HG03097 (cell line): ENCODE measurements around the gene BACH2.
A peak's percentile ranks its signal among the peaks of the same experiment; 100 is the strongest.
"Not testable (repeated sequence)": the region's sequence is repeated elsewhere in the genome, so short reads cannot be mapped to it uniquely, and the experiment has no call there.

Source experiments
- ATAC-seq: cut with Tn5 transposase; IDR thresholded peaks from one replicate; pipeline ENCODE4 v1.9.1; 2021; ENCODE audit not compliant: unreplicated experiment, low FRiP score

BACH2 gene

DNA sequence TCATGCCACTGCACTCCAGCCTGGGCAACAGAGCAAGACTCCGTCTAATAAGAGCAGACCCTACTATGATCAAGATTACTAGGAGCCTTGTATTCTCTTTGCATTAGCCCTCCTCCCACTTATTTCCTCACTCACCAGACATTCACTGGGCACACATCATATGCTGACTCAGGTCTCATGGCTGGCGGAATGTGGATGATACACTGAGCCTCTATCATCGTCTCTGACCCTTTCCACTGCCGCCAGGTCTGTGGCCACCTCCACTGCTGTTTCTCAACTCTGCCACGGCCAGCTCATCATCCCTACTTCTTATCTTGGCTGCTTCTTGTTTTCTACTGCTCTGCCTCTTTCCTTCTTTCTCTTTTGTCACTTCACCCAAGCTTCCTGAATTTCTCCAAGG, 161.0 kb downstream of the BACH2 start:
- ATAC-seq: no peak

DNA sequence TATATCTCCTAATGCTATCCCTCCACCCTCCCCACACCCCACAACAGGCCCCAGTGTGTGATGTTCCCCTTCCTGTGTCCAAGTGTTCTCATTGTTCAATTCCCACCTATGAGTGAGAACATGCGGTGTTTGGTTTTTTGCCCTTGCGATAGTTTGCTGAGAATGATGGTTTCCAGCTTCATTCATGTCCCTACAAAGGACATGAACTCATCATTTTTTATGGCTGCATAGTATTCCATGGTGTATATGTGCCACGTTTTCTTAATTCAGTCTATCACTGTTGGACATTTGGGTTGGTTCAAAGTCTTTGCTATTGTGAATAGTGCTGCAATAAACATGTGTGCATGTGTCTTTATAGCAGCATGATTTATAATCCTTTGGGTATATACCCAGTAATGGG, 163.0 kb downstream of the BACH2 start:
- ATAC-seq: not testable (repeated sequence)

- no peak for ATAC-seq
These were observed 164.8 kb downstream of the BACH2 start for GRCh38 chr6:90131614-90132423.

DNA sequence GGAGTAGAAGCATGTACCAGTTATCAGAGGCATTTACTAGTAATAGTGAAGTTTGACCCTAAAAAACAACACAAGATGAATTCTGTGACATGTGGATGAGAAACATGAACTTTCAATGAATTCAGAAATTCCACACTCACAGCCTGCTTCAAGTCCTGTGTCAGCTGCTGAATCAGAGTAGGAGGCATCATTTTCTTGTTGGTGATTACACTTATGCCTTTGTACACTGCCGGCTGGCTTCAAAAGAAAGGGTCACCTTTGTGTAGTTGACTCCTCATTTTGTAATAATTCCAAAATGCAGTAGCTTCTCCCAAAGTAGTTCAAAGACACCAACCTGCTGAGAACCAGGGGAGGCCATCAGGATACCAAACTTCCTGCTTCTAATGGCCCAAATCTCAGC, 165.5 kb downstream of the BACH2 start:
- ATAC-seq: no peak

DNA sequence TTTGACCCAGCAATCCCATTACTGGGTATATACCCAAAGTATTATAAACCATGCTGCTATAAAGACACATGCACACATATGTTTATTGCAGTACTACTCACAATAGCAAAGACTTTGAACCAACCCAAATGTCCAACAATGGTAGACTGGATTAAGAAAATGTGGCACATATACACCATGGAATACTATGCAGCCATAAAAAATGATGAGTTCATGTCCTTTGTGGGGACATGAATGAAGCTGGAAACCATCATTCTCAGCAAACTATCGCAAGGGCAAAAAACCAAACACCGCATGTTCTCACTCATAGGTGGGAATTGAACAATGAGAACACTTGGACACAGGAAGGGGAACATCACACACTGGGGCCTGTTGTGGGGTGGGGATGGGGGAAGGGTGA, 168.0 kb downstream of the BACH2 start:
- not testable (repeated sequence) for ATAC-seq

GRCh38 chr6:90127595-90127994, 169.0 kb downstream of the BACH2 start:
- no peak for ATAC-seq

- ATAC-seq: no peak
These were observed 169.8 kb downstream of the BACH2 start for GRCh38 chr6:90126839-90127238.

DNA sequence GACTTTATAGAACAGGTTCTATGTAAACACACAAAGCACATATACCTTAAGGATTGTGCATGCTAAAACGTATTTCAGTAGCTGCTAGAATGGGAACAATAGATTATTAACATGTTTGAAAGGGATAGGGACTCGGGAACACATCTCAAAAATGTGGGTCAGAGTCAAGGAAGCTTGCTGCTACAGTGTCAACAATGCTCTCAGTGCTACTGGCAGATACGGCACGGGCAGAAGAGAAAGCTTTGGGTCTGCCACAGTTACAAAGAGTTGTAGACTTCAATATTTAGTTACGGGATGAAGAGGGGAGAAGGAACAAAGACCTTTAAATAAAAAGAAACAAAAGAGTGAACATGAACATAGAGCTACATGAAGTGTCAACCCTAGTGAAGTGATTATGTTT, 170.5 kb downstream of the BACH2 start:
- ATAC-seq: no peak

DNA sequence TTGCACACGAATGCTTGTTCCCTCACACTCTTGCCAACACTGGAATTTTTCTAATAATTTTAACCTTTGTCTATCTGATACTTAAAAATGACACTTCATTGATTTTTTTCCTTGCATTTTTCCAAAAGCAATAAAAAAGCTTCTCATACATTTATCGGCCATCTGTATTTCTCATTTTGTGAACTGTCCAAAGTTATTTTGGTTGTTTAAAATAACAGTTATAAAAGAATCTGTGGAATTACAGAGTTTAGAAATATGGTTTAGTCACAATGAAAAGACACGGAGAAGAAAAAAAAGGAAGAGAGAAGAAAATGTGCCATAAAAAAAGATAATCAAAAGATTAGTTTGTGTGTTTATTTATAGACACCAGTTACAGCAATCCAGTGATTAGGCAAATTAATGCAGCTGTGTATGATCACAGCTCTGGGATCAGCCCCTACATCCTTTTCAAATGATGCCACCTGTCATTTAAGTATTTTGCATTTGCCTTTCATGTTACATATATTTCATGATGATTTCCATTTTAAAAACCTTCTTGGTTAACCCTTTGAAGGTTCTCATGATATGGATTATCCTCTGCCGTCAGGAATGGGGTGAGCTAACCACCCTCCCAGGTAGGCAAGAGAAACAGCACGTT, 171.7 kb downstream of the BACH2 start:
- ATAC-seq: no peak

GRCh38 chr6:90123831-90124230, 172.8 kb downstream of the BACH2 start:
- no peak for ATAC-seq

DNA sequence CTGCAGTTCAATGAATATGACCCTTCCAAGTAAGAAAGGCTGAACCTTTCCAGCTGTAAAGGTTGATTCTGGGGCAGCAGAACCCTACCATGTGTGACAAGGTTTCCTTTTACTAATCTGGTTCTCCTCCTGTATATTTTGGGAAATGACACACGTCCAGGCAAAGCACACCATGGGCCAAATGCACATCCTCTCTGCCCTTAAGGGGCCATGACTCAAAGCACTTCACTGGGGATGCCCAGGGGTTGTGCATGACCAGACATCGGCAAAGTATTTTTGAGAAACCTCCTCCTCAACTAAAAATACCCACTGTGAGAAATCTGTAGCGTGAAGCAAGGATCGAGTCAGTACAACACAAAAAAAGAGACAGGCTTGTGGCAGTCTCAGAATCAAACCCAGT, 174.7 kb downstream of the BACH2 start:
- ATAC-seq: no peak

DNA sequence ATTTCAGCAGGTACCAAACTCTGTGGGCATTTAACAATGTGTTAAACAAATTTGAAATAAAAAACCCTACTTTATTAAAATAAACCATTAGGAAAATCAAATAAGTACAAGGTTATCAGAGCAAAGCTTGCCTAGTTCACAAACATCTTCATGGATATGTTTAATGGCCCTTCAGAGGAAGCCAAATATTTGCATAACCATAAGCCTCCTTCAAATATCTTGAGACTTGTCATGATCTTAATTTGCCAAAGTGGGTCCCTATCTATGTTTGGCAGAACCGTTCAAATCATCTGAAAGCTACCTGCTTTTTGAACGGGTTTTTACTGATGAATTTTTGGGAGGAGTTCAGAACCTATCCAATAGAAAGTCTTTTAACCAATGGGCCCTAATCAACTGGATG, 176.3 kb downstream of the BACH2 start:
- ATAC-seq: no peak

- no peak for ATAC-seq
These were observed 177.0 kb downstream of the BACH2 start for GRCh38 chr6:90119618-90120017.

DNA sequence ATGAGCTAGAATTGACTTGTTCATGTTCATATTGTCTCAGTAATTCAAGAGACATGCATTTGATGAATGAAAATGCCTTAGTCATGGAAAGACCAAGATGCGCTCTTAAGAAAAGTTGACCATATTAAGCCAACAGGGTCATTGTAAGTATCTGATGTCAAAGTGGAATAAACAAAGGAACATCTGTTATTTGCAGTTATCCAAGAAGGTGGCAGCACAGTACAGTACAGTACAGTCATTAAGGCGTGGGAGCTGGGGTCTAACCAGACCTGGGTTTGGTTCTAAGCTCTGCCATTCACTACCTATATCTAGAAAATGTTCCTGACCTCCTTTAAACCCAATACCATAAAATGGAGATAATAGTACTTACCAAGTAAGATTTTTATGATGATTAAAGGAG, 178.1 kb downstream of the BACH2 start:
- ATAC-seq: no peak

DNA sequence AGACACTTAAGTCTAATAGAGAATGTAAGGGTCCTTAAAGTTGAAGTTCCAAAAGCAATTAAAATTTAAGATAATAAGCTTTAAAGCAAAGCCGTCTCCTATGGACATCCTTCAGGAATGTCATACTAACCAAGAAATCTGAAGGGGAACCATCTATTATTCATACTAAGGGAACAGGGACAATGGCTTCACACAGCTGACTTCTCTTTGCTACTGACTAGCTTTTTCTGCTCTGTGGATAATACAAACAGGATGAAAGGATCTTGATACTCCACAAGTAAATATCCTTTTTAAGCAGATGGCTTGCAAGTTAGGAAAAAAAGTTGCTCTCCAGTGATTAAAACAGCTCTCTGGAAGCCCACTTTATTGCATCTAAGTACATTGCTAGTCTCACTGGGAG, 178.6 kb downstream of the BACH2 start:
- ATAC-seq: no peak

DNA sequence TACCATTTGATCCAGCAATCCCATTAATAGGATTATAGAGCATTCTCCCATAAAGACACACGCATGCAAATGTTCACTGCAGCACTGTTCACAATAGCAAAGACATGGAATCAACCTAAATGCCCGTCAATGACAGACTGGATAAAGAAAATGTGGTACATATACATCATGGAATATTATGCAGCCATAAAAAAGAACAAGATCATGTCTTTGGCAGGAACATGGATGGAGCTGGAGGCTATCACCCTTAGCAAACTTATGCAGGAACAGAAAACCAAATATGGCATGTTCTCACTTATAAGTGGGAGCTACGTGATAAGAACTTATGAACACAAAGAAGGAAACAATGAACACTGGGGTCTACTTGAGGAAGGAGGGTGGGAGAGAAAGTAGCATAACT, 180.5 kb downstream of the BACH2 start:
- not testable (repeated sequence) for ATAC-seq

GRCh38 chr6:90113389-90113788, 183.3 kb downstream of the BACH2 start:
- no peak for ATAC-seq

DNA sequence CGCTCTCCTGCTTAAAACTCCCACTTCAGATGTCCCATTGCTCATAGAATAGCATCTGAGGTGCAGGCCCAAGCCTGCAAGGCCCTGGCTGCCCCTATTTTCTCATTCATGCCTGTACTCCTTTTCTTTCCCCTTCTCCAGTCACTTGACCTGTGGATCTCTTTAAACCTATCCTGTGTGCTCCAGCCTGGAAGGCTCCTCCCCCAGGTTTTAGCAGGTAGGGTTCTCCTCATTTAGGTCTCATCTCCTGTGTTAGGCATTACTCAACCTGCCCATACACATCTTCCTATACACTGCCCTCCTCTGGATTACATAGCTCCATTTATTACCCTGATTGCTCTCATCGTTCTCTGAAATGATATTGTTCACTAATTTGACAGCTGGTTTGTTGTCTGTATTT, 185.3 kb downstream of the BACH2 start:
- ATAC-seq: no peak

- no peak for ATAC-seq
These were observed 185.7 kb downstream of the BACH2 start for GRCh38 chr6:90110971-90111370.

DNA sequence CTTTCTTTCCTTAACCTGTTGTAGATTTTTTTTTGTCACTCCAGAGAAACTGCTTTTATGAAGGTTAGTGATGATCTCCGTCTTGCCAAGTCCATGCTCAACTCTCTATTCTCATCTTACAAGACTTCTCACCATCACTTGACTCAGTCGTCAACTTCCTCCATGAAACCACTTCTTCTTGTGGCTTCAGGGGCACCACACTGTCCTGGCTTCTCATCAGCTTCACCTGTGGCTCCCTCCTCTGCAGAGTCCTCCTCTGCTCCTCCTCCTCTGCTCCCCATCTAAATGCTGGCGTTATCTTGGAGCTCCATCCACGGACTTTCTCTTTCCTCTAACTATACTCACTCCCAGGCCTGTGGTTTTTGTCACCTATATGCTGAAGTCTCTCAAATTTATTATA, 187.5 kb downstream of the BACH2 start:
- no peak for ATAC-seq

DNA sequence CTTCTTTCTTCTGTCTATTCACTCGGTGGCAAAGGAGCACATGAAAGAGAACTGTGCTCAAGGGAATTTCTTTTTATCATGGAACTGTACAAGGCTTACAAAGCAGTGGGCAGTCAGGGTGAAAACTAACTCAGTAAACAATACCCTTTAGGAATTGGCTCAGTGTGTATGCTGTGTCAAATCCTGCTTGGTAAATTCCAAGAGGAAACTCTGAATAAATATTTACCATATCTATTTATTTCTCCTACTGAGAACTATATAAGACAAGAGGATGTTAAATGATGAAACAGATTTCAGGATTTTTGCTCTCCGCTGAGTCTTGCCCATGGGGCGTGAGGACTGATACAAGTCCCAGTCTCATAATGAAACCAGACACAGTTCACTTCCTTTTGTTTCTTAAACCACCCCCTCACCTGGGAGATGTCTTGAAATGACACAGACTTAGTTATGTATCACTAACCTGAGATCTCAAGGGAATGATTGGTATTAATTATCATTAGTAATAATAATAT, 188.8 kb downstream of the BACH2 start:
- ATAC-seq: peak; percentile 76

DNA sequence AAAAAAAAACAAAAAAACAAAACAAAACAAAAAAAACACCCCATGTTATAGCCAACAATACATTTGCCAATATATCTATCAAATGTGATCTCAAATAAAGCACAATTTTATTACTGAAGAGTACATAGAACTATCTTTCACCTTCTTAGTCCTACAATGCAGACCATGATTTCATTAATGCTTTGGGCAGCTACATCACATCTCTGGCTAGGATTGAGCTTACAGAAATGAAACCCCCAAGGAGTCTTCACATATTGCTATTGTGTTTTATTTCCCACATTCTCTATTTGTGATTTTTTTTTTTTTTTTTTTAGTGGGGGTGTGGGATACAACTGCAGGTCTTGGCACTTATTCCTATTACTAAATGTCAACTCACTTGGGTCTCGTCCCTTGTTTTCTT, 189.3 kb downstream of the BACH2 start:
- ATAC-seq: no peak
